ENCODE data around the gene TMEM119. TPM values are rescaled to one million over a fixed set of nuclear protein-coding genes. Genes with fewer than 3 reads are reported as not detected.
"Not testable (repeated sequence)": the region's sequence is repeated elsewhere in the genome, so short reads cannot be mapped to it uniquely, and the experiment has no call there.

Gene TMEM119
- total RNA-seq, 4 donors from 2014 or later, result 9.0 to 48.8 (median 42.3) TPM

GRCh38 chr12:108575199-108575912, 22.5 kb downstream of the TMEM119 start:
- Histone ChIP-seq H3K4me1 (peaks cover 0 to 16% (median 3%) of the 10 kb centered on the region in 4 donors), H3K9me3 (no peaks in the 10 kb centered on the region), H3K36me3 (peaks cover 0 to under 1% (median 0%) of the 10 kb centered on the region in 3 donors), H3K27ac (no peak overlapping the region), H3K27me3 (no peaks in the 10 kb centered on the region), H3K4me3 (no peak overlapping the region)
- no peak for TF ChIP-seq CTCF (IDR thresholded peaks at IDR 0.05)
- no peak for TF ChIP-seq EP300 (IDR thresholded peaks at IDR 0.05)
- no peak for TF ChIP-seq POLR2A (IDR thresholded peaks at IDR 0.05)
- WGBS, 2 donors, result 91 to 95% methylated on average over 9 of the region's 9 CpGs
- DNase-seq (ENCODE audit: low spot score in 2 of 2), result no peak

DNA sequence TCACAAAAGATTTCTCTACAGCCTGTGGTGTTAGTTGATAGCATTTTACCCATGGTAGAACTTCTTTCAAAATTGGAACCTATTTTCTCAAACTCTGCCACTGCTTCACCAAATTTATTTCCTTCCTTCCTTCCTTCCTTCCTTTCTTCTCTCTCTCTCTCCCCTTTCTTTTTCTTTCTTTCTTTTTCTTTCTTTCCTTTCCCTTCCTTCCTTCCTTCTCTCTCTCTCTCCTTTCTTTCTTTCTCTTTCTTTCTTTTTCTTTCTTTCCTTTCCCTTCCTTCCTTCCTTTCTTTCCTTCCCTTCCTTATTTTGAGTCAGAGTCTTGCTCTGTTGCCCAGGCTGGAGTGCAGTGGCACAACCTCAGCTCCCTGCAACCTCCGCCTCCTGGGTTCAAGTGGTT, 23.6 kb downstream of the TMEM119 start:
- DNase-seq (ENCODE audit: low spot score in 2 of 2); H3K27me3 ChIP-seq; H3K4me3 ChIP-seq; H3K27ac ChIP-seq; H3K9me3 ChIP-seq; H3K4me1 ChIP-seq: not testable (repeated sequence)
- peaks cover 0 to 11% (median 0%) of the 10 kb centered on the region in 3 donors for H3K36me3 ChIP-seq
- WGBS, 2 donors, result 89 to 93% methylated on average over 1 of the region's 1 CpG

- DNase-seq (ENCODE audit: low spot score in 2 of 2), result no peak
- peaks cover 0 to 7% (median 3%) of the 10 kb centered on the region in 4 donors for H3K4me1 ChIP-seq
- no peak for TF ChIP-seq CTCF (IDR thresholded peaks at IDR 0.05)
- H3K27ac ChIP-seq, result no peak overlapping the region
- no peak overlapping the region for H3K4me3 ChIP-seq
- H3K36me3 ChIP-seq, result peaks cover 0 to 21% (median 0%) of the 10 kb centered on the region in 3 donors
- 68 to 70% methylated on average over 2 of the region's 2 CpGs for WGBS, 2 donors
- H3K9me3 ChIP-seq, result no peaks in the 10 kb centered on the region
- H3K27me3 ChIP-seq, result no peaks in the 10 kb centered on the region
These were observed 24.6 kb downstream of the TMEM119 start for GRCh38 chr12:108573317-108573716.

DNA sequence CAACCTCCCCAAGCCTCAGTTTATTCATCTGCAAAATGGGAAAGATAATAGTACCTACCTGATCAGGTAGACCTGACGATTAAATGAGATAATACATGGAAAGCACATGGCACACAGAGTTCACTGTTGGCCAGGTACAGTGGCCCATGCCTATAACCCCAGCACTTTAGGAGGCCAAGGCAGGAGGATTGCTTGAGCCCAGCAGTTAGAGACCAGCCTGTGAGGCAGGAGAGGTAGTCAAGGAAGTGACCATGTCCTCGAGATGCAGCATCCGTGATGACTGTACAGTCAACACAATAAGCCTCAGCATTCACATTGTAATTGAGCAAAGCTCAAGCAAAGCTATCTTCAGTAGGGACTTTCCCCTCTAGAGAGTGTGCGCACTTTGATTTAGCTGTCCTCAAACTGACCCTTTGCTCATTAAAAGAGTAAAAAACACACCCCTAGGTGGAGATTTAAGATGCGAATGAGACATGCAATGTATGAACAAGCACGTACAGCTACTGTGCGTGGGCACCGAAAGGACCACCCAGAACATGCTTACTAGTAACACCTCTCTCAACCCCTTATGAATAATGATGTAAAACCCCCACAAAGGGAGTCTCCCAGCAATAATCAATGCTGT, 25.6 kb downstream of the TMEM119 start:
- peaks cover 0 to 15% (median 4%) of the 10 kb centered on the region in 4 donors for H3K4me1 ChIP-seq
- no peak overlapping the region for H3K27ac ChIP-seq
- WGBS, 2 donors, result 68 to 70% methylated on average over 8 of the region's 8 CpGs
- TF ChIP-seq CTCF (IDR thresholded peaks at IDR 0.05) (no peak), POLR2A (IDR thresholded peaks at IDR 0.05) (no peak), EP300 (IDR thresholded peaks at IDR 0.05) (no peak)
- H3K36me3 ChIP-seq, result peaks cover 0 to 31% (median 1%) of the 10 kb centered on the region in 3 donors
- H3K27me3 ChIP-seq, result no peaks in the 10 kb centered on the region
- H3K4me3 ChIP-seq, result no peak overlapping the region
- H3K9me3 ChIP-seq, result no peaks in the 10 kb centered on the region
- DNase-seq (ENCODE audit: low spot score in 2 of 2), result no peak

- DNase-seq (ENCODE audit: low spot score in 2 of 2), result no peak
- TF ChIP-seq CTCF (IDR thresholded peaks at IDR 0.05), result no peak
- no peaks in the 10 kb centered on the region for H3K9me3 ChIP-seq
- 75 to 79% methylated on average over 8 of the region's 8 CpGs for WGBS, 2 donors
- peak overlapping the region in 2 of 4 donors; percentile 19 for H3K27ac ChIP-seq
- peaks cover 0 to 19% (median 4%) of the 10 kb centered on the region in 4 donors for H3K4me1 ChIP-seq
- no peaks in the 10 kb centered on the region for H3K27me3 ChIP-seq
- peaks cover 0 to 37% (median 7%) of the 10 kb centered on the region in 3 donors for H3K36me3 ChIP-seq
- no peak overlapping the region for H3K4me3 ChIP-seq
These were observed 26.2 kb downstream of the TMEM119 start for GRCh38 chr12:108571609-108572165.

All from tibial nerve (tissue), 4 donors.